Lower leg skin (tissue), 4 donors: ENCODE results near the gene ST3GAL4. TPM values are rescaled to one million over a fixed set of nuclear protein-coding genes. Genes with fewer than 3 reads are reported as not detected.

Experiments
- DNase-seq, 2 donors: peaks; one replicate each; pipeline ENCODE4 v3.0.0-alpha.2; 2019; ENCODE audit warnings: low spot score in 2 of 2
- H3K4me3 ChIP-seq: fragments of 200-600 bp; sonication (generic); 2 replicates; pipeline ENCODE4 v1.5.1; 2017; ENCODE audit warnings: mild to moderate bottlenecking, low read depth; ENCODE audit not compliant: poor library complexity, severe bottlenecking
- CTCF ChIP-seq, 3 donors: fragments of 450-650 bp; IDR thresholded peaks; one replicate each; pipeline ENCODE4 v1.5.1; 2016; ENCODE audit warnings: antibody characterized with exemption in 3 of 3, mild to moderate bottlenecking in 3 of 3, moderate library complexity in 2 of 3
- POLR2A ChIP-seq, 2 donors: fragments of 450-650 bp; IDR thresholded peaks; one replicate each; pipeline ENCODE4 v1.6.1; 2016 to 2017; ENCODE audit warnings: antibody characterized with exemption in 2 of 2, mild to moderate bottlenecking in 1 of 2, moderate library complexity in 1 of 2
- WGBS, 2 donors: methylation state at CpG; one replicate each; pipeline ENCODE4 v1.1.5; 2018; 5-methylcytosine and 5-hydroxymethylcytosine counted together
- intact Hi-C: fragments of 100-400 bp; cut with DNase I; formaldehyde crosslinking; loops from one replicate; pipeline ENCODE4 v1.15.0; 2023; ENCODE audit warnings: low total_unique reads
- total RNA-seq, 4 donors: library from RNA; depleted of rRNA; stranded (reverse); fragments of >200 nt; gene quantifications; one replicate each; pipeline ENCODE4 v1.1.0, GENCODE V29; 2016

ST3GAL4 gene
- total RNA-seq, 4 donors from 2014 or later, result 12.6 to 27.0 (median 17.1) TPM

- WGBS, 2 donors, result 63 to 72% methylated on average over 5 of the region's 5 CpGs
- no peak overlapping the region for H3K4me3 ChIP-seq
- intact Hi-C loops, result no loop called here
- TF ChIP-seq CTCF (IDR thresholded peaks at IDR 0.05) (no peak), POLR2A (IDR thresholded peaks at IDR 0.05) (no peak)
- DNase-seq, result no peak
Measured at GRCh38 chr11:126350836-126351235, 4.7 kb upstream of the ST3GAL4 start.

GRCh38 chr11:126352163-126352562 is 3.3 kb upstream of the ST3GAL4 start:
- DNase-seq, result no peak
- no peak for TF ChIP-seq CTCF (IDR thresholded peaks at IDR 0.05)
- no peak for TF ChIP-seq POLR2A (IDR thresholded peaks at IDR 0.05)
- H3K4me3 ChIP-seq, result no peak overlapping the region
- 75 to 82% methylated on average over 3 of the region's 3 CpGs for WGBS, 2 donors
- intact Hi-C loops, result no loop called here

GRCh38 chr11:126352934-126353801 is 2.3 kb upstream of the ST3GAL4 start:
- 79% methylated on average over 4 of the region's 4 CpGs for WGBS, 2 donors
- no peak for DNase-seq
- intact Hi-C loops, result no loop called here
- H3K4me3 ChIP-seq, result no peak overlapping the region
- no peak for TF ChIP-seq POLR2A (IDR thresholded peaks at IDR 0.05)
- TF ChIP-seq CTCF (IDR thresholded peaks at IDR 0.05), result no peak

- TF ChIP-seq POLR2A (IDR thresholded peaks at IDR 0.05) (no peak), CTCF (IDR thresholded peaks at IDR 0.05) (no peak)
- peak overlapping the region; percentile 30 for H3K4me3 ChIP-seq
- WGBS, 2 donors, result 50 to 60% methylated on average over 13 to 15 of the region's 15 CpGs
- no peak for DNase-seq
- intact Hi-C loops, result no loop called here
Measured at GRCh38 chr11:126354631-126355323, 709 bp upstream of the ST3GAL4 start.

- H3K4me3 ChIP-seq, result peak overlapping the region; percentile 19
- WGBS, 2 donors, result 13 to 25% methylated on average over 28 to 33 of the region's 46 CpGs
- TF ChIP-seq POLR2A (IDR thresholded peaks at IDR 0.05) (no peak), CTCF (IDR thresholded peaks at IDR 0.05) (no peak)
- intact Hi-C loops, result no loop called here
- peak in 1 of 2 donors; percentile 36 for DNase-seq
Measured at GRCh38 chr11:126355926-126356897, 726 bp downstream of the ST3GAL4 start.
